PC-3 (cell line): ENCODE measurements around the gene SRGAP3. TPM values are rescaled to one million over a fixed set of nuclear protein-coding genes. Genes with fewer than 3 reads are reported as not detected.
A peak's percentile ranks its signal among the peaks of the same experiment; 100 is the strongest.

Source experiments
- ATAC-seq: fragments of 200-7000 bp; cut with Tn5 transposase; 2 replicates; pipeline ENCODE4 v1.9.1; 2020; ENCODE audit warnings: mild to moderate bottlenecking, moderate library complexity
- BruUV-seq: library from RNA; stranded (reverse); fragments of 400-500 nt; replicated peaks from 2 replicates; lab custom pipeline; 2021; lab: Mats Ljungman, UMichigan
- CTCF ChIA-PET: fragments of 300-600 bp; sonication (Branson Sonifier 250); formaldehyde crosslinking; loops from one replicate; lab custom pipeline; 2022; ENCODE audit warnings: antibody characterized with exemption; lab: Charles Lee
- POLR2A ChIA-PET: fragments of 300-600 bp; sonication (Branson Sonifier 250); formaldehyde crosslinking; loops from one replicate; lab custom pipeline; 2022; ENCODE audit warnings: antibody characterized with exemption; ENCODE audit not compliant: unreplicated experiment; lab: Charles Lee
- DNase-seq: peaks from one replicate; pipeline ENCODE4 v3.0.0-alpha.2; 2015
- H2AFZ ChIP-seq: fragments of 300-600 bp; sonication (generic); 2 replicates; pipeline ENCODE4 v1.6.0; 2016; ENCODE audit warnings: antibody characterized with exemption, low read length
- H3F3A ChIP-seq: fragments of 300-600 bp; sonication (generic); one replicate; pipeline ENCODE4 v1.6.0; 2017; ENCODE audit warnings: antibody characterized with exemption, low read length, control low read depth, mild to moderate bottlenecking; ENCODE audit not compliant: unreplicated experiment
- H3K27ac ChIP-seq: fragments of 300-600 bp; sonication (generic); 2 replicates; pipeline ENCODE4 v1.5.1; 2016; ENCODE audit warnings: mild to moderate bottlenecking, low read length
- H3K27me3 ChIP-seq: fragments of 300-600 bp; sonication (generic); 2 replicates; pipeline ENCODE4 v1.6.1; 2016; ENCODE audit warnings: low read length, mixed read lengths
- H3K36me3 ChIP-seq: fragments of 300-600 bp; sonication (generic); 2 replicates; pipeline ENCODE4 v1.6.1; 2016; ENCODE audit warnings: low read depth, mixed run types, low read length, mixed read lengths
- H3K4me1 ChIP-seq: fragments of 300-600 bp; sonication (generic); 2 replicates; pipeline ENCODE4 v1.5.1; 2016; ENCODE audit warnings: low read length; ENCODE audit not compliant: insufficient read depth
- H3K4me2 ChIP-seq: fragments of 300-600 bp; sonication (generic); 2 replicates; pipeline ENCODE4 v1.6.0; 2016; ENCODE audit warnings: low read length
- H3K4me3 ChIP-seq: fragments of 300-600 bp; sonication (generic); 2 replicates; pipeline ENCODE4 v1.5.1; 2016; ENCODE audit warnings: mild to moderate bottlenecking, low read length, mixed read lengths
- H3K79me2 ChIP-seq: fragments of 300-600 bp; sonication (generic); 2 replicates; pipeline ENCODE4 v1.6.1; 2017; ENCODE audit warnings: low read length, mixed read lengths
- H3K9ac ChIP-seq: fragments of 300-600 bp; sonication (generic); 2 replicates; pipeline ENCODE4 v1.6.0; 2016; ENCODE audit warnings: mild to moderate bottlenecking, low read length
- H3K9me2 ChIP-seq: fragments of 300-600 bp; sonication (generic); replicated peaks from 2 replicates; pipeline ENCODE4 v1.6.1; 2016; ENCODE audit warnings: mixed run types, low read length, mixed read lengths
- H3K9me3 ChIP-seq: fragments of 300-600 bp; sonication (generic); 2 replicates; pipeline ENCODE4 v1.6.1; 2016; ENCODE audit warnings: low read length, mixed read lengths
- H4K20me1 ChIP-seq: fragments of 300-600 bp; sonication (generic); 2 replicates; pipeline ENCODE4 v1.6.1; 2016; ENCODE audit warnings: low read length, mixed read lengths
- CTCF ChIP-seq: fragments of 300-600 bp; sonication (generic); conservative IDR thresholded peaks from 2 replicates; pipeline ENCODE4 v1.5.1; 2017; ENCODE audit warnings: antibody characterized with exemption, low read depth, mild to moderate bottlenecking, low read length
- EZH2 ChIP-seq: fragments of 300-600 bp; sonication (generic); IDR thresholded peaks from one replicate; pipeline ENCODE4 v1.6.1; 2017; ENCODE audit warnings: antibody characterized with exemption, mild to moderate bottlenecking, low read length; ENCODE audit not compliant: unreplicated experiment
- EZH2phosphoT487 ChIP-seq: fragments of 300-600 bp; sonication (generic); IDR thresholded peaks from 2 replicates; pipeline ENCODE4 v1.6.1; 2018; ENCODE audit warnings: mild to moderate bottlenecking, antibody characterized with exemption, low read length, borderline replicate concordance
- intact Hi-C: fragments of 100-400 bp; cut with micrococcal nuclease; formaldehyde crosslinking; loops from 2 replicates; pipeline ENCODE4 v1.9.0; 2023
- total RNA-seq: library from RNA; depleted of rRNA; stranded (reverse); fragments of >200 nt; gene quantifications from 2 replicates; pipeline ENCODE4 v1.2.3, GENCODE V29; 2014

SRGAP3 gene
- total RNA-seq, 1 experiment from 2014 or later = 7.5 TPM

GRCh38 chr3:9157651-9158362, 91.6 kb downstream of the SRGAP3 start:
- Histone ChIP-seq H3K9me2 (no peaks in the 10 kb centered on the region), H3K4me1 (no peaks in the 10 kb centered on the region), H3K9me3 (no peaks in the 10 kb centered on the region), H2AFZ (peak overlapping the region; percentile 27; the same call in 1 of the 2 replicates), H3K27ac (no peak overlapping the region), H4K20me1 (no peaks in the 10 kb centered on the region), H3K9ac (no peak overlapping the region), H3K79me2 (no peaks in the 10 kb centered on the region), H3K27me3 (no peaks in the 10 kb centered on the region), H3F3A (no peaks in the 10 kb centered on the region), H3K36me3 (no peaks in the 10 kb centered on the region), H3K4me2 (no peak overlapping the region), H3K4me3 (no peak overlapping the region)
- POLR2A ChIA-PET = interaction anchor here (0.5 kb wide), 1 partner anchor 98 kb away, joined by 4 read pairs; no protein-coding TSS in a partner anchor
- intact Hi-C loops = no loop called here
- no TSS peak for BruUV-seq
- CTCF ChIA-PET = interaction anchor here (0.7 kb wide), 1 partner anchor 716 kb away, joined by 4 read pairs; no protein-coding TSS in a partner anchor
- DNase-seq (no peak), ATAC-seq (no peak)
- TF ChIP-seq EZH2phosphoT487 (no peak), EZH2 (no peak), CTCF (no peak)

- Histone ChIP-seq H3K36me3 (no peaks in the 10 kb centered on the region), H2AFZ (no peak overlapping the region), H3K4me1 (peaks cover 1% of the 10 kb centered on the region; the same call in 1 of the 2 replicates), H3K79me2 (no peaks in the 10 kb centered on the region), H3K9ac (no peak overlapping the region), H3K27me3 (no peaks in the 10 kb centered on the region), H3K9me2 (no peaks in the 10 kb centered on the region), H3K27ac (no peak overlapping the region), H4K20me1 (no peaks in the 10 kb centered on the region), H3K4me3 (no peak overlapping the region), H3K4me2 (no peak overlapping the region), H3K9me3 (no peaks in the 10 kb centered on the region), H3F3A (no peaks in the 10 kb centered on the region)
- BruUV-seq = no TSS peak
- ATAC-seq (no peak), DNase-seq (no peak)
- intact Hi-C loops = no loop called here
- no peak for TF ChIP-seq CTCF
- TF ChIP-seq EZH2phosphoT487 = no peak
- no peak for TF ChIP-seq EZH2
- ChIA-PET POLR2A (no interaction called here), CTCF (no interaction called here)
Observed at GRCh38 chr3:9156604-9157003, 92.8 kb downstream of the SRGAP3 start.

GRCh38 chr3:9155028-9155427, 94.4 kb downstream of the SRGAP3 start:
- Histone ChIP-seq H3K27me3 (no peaks in the 10 kb centered on the region), H3K9ac (no peak overlapping the region), H2AFZ (no peak overlapping the region), H3K36me3 (no peaks in the 10 kb centered on the region), H3K9me2 (no peaks in the 10 kb centered on the region), H3K4me3 (no peak overlapping the region), H3K27ac (no peak overlapping the region), H4K20me1 (no peaks in the 10 kb centered on the region), H3K4me2 (no peak overlapping the region), H3K4me1 (peaks cover 9% of the 10 kb centered on the region; the same call in 1 of the 2 replicates), H3K79me2 (no peaks in the 10 kb centered on the region), H3F3A (no peaks in the 10 kb centered on the region), H3K9me3 (no peaks in the 10 kb centered on the region)
- CTCF ChIA-PET = no interaction called here
- DNase-seq (no peak), ATAC-seq (no peak)
- intact Hi-C loops = no loop called here
- TF ChIP-seq CTCF (no peak), EZH2 (no peak), EZH2phosphoT487 (no peak)
- BruUV-seq = no TSS peak
- POLR2A ChIA-PET = no interaction called here
